GM12872 (cell line): Measurements from ENCODE around the gene SCAND1.
A peak's percentile ranks its signal among the peaks of the same experiment; 100 is the strongest.

Experiments used
- CTCF ChIP-seq: IDR thresholded peaks from 3 replicates; pipeline ENCODE4 v1.5.1; 2011; ENCODE audit warnings: low read depth, mild to moderate bottlenecking, low read length, moderate library complexity; ENCODE audit not compliant: insufficient read depth

SCAND1 gene

GRCh38 chr20:35954200-35954906, at the start of gene SCAND1:
SCAND1 (minus strand) TSS chr20:35954502; CDS start chr20:35954284, 218 bp downstream.
- TF ChIP-seq CTCF = peak; percentile 97

DNA sequence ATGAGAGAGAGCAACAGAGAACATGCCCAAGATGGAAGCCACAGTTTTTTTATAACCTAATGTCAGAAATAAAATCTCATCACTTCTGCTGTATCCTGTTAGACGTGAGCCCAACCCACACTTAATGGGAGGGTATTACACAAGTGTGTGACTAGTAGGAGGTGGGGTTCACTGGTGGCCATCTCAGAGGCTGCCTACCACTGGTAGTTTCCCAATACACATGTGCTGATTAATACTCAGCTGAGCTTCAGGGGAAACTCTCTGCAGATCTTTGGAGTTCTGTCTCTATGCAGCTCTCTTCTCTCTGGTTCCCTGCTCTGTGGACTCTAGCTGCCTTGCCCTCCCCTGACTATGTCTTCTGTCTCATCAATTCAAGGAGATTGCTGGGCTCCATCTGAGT, 49.7 kb upstream of the SCAND1 start:
- no peak for TF ChIP-seq CTCF

GRCh38 chr20:36002855-36003254, 48.6 kb upstream of the SCAND1 start:
- TF ChIP-seq CTCF = no peak

DNA sequence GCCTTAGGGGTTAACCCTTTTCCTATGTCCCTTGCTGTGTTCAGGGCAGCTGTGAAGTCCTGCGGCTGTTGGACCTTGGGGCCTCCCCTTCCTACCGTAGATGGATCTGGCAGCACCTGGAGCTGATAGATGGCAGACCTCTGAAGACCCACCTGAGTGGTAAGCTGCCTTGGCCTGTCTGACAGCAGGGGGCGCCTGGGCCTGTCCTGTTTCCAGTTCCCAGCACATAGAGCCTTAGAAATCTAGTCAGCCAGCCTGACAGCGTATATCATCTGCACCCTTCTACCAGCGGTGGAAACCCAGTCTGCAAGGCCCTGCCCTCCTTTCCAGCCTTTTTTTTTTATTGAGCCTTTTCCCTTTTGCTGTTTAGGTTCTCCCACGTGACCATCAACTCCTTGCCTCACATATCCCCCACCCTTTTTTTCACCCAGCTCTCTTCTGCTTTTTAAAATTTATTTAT, 40.7 kb upstream of the SCAND1 start:
- peak; percentile 95 for TF ChIP-seq CTCF

DNA sequence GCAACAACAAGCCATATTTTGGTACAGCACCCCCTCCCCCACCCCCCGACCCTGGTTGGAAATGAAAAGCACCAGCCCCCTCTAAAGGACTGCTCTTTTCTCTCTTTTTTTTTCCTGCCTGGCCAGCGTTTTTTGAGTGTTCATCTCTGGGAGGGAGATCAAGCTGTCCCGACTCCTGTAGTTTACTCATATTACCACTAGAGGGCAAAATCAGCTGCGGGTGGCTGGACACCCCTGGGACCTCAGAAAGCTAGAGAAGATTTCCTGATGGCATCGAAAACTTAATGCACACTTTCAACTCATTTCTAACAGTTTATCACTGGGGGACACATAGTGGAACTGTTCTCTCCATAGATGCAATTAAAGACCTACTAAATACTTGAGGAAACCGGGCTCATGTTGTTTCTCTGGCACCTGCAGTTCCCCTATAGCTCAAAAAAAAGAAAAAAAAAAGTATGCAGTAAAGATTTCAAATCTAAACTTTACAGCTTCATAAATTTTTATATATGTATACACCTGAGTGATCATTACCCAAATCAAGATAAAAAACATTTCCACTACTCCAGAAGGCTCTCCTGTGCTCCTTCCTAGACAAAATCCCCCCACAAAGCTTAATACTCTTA, 38.5 kb upstream of the SCAND1 start:
- TF ChIP-seq CTCF = peak; percentile 85

- peak; percentile 60 for TF ChIP-seq CTCF
Measured at GRCh38 chr20:35991142-35991771, 37.0 kb upstream of the SCAND1 start.

- no peak for TF ChIP-seq CTCF
Measured at GRCh38 chr20:35988910-35989463, 34.7 kb upstream of the SCAND1 start.
